GM21360 (cell line): ENCODE results near the gene ALDH7A1.

ENCODE experiments used
- ATAC-seq: cut with Tn5 transposase; IDR thresholded peaks from one replicate; pipeline ENCODE4 v1.9.1; 2021; ENCODE audit warnings: mild to moderate bottlenecking, moderate library complexity; ENCODE audit not compliant: unreplicated experiment

Gene ALDH7A1

GRCh38 chr5:126509339-126509738, 85.7 kb downstream of the ALDH7A1 start:
- ATAC-seq: no peak

DNA sequence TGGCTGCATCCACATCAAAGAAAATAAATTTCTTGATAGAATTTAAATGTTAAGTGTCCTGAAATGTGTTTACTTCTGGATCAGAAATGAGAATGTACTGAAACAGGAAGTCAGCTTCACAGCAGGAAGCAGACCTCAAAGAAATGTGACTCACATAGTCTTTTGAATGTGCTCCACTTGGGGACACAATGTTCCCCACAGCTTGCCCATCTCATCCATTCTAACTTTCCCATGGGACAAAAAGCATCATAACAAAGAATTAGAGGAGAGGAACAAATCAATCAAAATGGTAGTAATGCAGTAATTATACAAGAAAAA, 86.1 kb downstream of the ALDH7A1 start:
- no peak for ATAC-seq

GRCh38 chr5:126508251-126508961, 86.6 kb downstream of the ALDH7A1 start:
- ATAC-seq: no peak

GRCh38 chr5:126506079-126506478, 88.9 kb downstream of the ALDH7A1 start:
- ATAC-seq: no peak

- ATAC-seq: no peak
Observed at GRCh38 chr5:126503602-126504104, 91.4 kb downstream of the ALDH7A1 start.

GRCh38 chr5:126501448-126501847, 93.6 kb downstream of the ALDH7A1 start:
- ATAC-seq: no peak

GRCh38 chr5:126499853-126500342, 95.1 kb downstream of the ALDH7A1 start:
- peak; percentile 62 for ATAC-seq

GRCh38 chr5:126499278-126499677, 95.7 kb downstream of the ALDH7A1 start:
- peak; percentile 6 for ATAC-seq

- ATAC-seq: no peak
Observed at GRCh38 chr5:126497506-126497905, 97.5 kb downstream of the ALDH7A1 start.

GRCh38 chr5:126494393-126494792, 100.6 kb downstream of the ALDH7A1 start:
- no peak for ATAC-seq

GRCh38 chr5:126492939-126493338, 102.1 kb downstream of the ALDH7A1 start:
- no peak for ATAC-seq

GRCh38 chr5:126490167-126490940, 104.7 kb downstream of the ALDH7A1 start:
- no peak for ATAC-seq

- no peak for ATAC-seq
Observed at GRCh38 chr5:126488443-126489065, 106.5 kb downstream of the ALDH7A1 start.

GRCh38 chr5:126487596-126487995, 107.4 kb downstream of the ALDH7A1 start:
- ATAC-seq: no peak

DNA sequence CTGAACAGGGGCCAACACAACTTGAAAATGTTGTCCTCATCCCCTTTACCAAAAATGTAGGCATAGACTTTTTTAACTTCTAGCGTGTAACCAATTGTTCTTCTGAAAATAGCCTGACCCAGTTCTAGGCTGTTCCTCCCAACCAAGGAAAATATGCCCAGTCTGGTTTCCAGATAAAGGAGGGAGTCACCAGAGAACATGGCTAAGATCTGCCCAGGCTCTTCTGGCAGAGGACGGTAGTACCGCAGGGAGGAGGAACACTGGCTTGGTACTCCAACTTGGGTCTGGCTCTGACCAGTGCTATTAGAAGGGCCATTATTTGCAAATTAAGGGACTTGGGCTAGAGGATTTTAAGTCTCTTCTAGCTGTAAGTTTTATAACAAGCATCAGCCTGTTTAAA, 108.7 kb downstream of the ALDH7A1 start:
- no peak for ATAC-seq

DNA sequence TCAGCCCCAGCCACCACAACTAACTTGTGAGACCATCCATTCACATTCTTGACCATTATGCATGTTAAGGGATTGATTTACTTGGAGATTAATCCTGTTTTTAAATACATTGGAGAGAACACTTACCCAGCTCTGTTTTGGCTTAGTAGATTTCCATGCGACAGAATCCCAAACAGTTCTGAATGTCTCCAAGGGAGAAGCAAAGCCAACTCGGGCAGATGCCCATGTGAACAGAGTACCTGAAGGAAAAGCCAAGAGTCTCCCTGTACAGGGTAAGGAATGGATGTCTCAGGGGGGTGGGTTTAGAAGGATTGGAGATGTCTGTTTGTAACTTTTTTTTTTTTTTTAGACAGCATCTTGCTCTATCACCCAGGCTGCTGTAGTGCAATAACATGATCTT, 110.8 kb downstream of the ALDH7A1 start:
- ATAC-seq: no peak

- ATAC-seq: no peak
Observed at GRCh38 chr5:126483156-126483555, 111.9 kb downstream of the ALDH7A1 start.

GRCh38 chr5:126482591-126482990, 112.4 kb downstream of the ALDH7A1 start:
- ATAC-seq: no peak

- ATAC-seq: no peak
Observed at GRCh38 chr5:126481243-126481642, 113.8 kb downstream of the ALDH7A1 start.
